Smooth muscle cell (in vitro differentiated cells): ENCODE results near the gene ANXA6. TPM values are rescaled to one million over a fixed set of nuclear protein-coding genes. Genes with fewer than 3 reads are reported as not detected.

Experiments used
- DNase-seq: peaks from one replicate; lab custom pipeline; 2025; ENCODE audit not compliant: unreplicated experiment; lab: John Stamatoyannopoulos, UW
- H2AFZ ChIP-seq: fragments of 200-600 bp; sonication (generic); 2 replicates; pipeline ENCODE4 v1.6.0; 2016; ENCODE audit warnings: antibody characterized with exemption, low read depth, mild to moderate bottlenecking
- H3F3A ChIP-seq: fragments of 200-600 bp; sonication (generic); 2 replicates; pipeline ENCODE4 v1.6.0; 2017; ENCODE audit warnings: antibody characterized with exemption, low read depth
- H3K27ac ChIP-seq: fragments of 200-600 bp; sonication (generic); 2 replicates; pipeline ENCODE4 v1.5.1; 2016; ENCODE audit warnings: low read depth, mild to moderate bottlenecking
- H3K27me3 ChIP-seq: fragments of 200-600 bp; sonication (generic); 2 replicates; pipeline ENCODE4 v1.6.1; 2016; ENCODE audit warnings: low read depth, mild to moderate bottlenecking
- H3K36me3 ChIP-seq: fragments of 200-600 bp; sonication (generic); 2 replicates; pipeline ENCODE4 v1.5.1; 2016; ENCODE audit warnings: low read depth
- H3K4me1 ChIP-seq: fragments of 200-600 bp; sonication (generic); 2 replicates; pipeline ENCODE4 v1.5.1; 2016; ENCODE audit warnings: low read depth
- H3K4me2 ChIP-seq: fragments of 200-600 bp; sonication (generic); 2 replicates; pipeline ENCODE4 v1.6.0; 2016; ENCODE audit warnings: mild to moderate bottlenecking
- H3K4me3 ChIP-seq: fragments of 200-600 bp; sonication (generic); 2 replicates; pipeline ENCODE4 v1.5.1; 2016; ENCODE audit warnings: mild to moderate bottlenecking
- H3K79me2 ChIP-seq: fragments of 200-600 bp; sonication (generic); 2 replicates; pipeline ENCODE4 v1.6.0; 2016; ENCODE audit warnings: low read depth, mild to moderate bottlenecking
- H3K9ac ChIP-seq: fragments of 200-600 bp; sonication (generic); 2 replicates; pipeline ENCODE4 v1.6.0; 2016; ENCODE audit warnings: low read depth
- H3K9me3 ChIP-seq: fragments of 200-600 bp; sonication (generic); replicated peaks from 2 replicates; pipeline ENCODE4 v1.5.1; 2016; ENCODE audit warnings: low read depth
- H4K20me1 ChIP-seq: fragments of 200-600 bp; sonication (generic); 2 replicates; pipeline ENCODE4 v1.6.0; 2016; ENCODE audit warnings: low read depth
- WGBS: methylation state at CpG from one replicate; pipeline ENCODE4 v1.1.7; 2016; ENCODE audit warnings: low lambda C conversion rate; 5-methylcytosine and 5-hydroxymethylcytosine counted together
- polyA plus RNA-seq: library from polyadenylated mRNA; unstranded; fragments of >200 nt; fragmentation: Nextera tagmentation; extraction: Ambion mirVana; gene quantifications from 2 replicates; pipeline ENCODE4 v1.2.1, GENCODE V29; 2016
- total RNA-seq: library from RNA; depleted of rRNA; stranded (reverse); fragments of >200 nt; gene quantifications from 2 replicates; pipeline ENCODE4 v1.2.3, GENCODE V29; 2014
- TF ChIP-seq, protein P1 (sequence below): fragments of 200-600 bp; sonication (generic); IDR thresholded peaks from 2 replicates; pipeline ENCODE4 v1.5.1; 2017; ENCODE audit warnings: borderline replicate concordance, mild to moderate bottlenecking, antibody characterized with exemption; ENCODE audit not compliant: insufficient read depth, poor library complexity, severe bottlenecking

ANXA6 gene
- total and polyA plus RNA-seq, 2 experiments from 2014 or later, result 264 to 279 TPM

DNA sequence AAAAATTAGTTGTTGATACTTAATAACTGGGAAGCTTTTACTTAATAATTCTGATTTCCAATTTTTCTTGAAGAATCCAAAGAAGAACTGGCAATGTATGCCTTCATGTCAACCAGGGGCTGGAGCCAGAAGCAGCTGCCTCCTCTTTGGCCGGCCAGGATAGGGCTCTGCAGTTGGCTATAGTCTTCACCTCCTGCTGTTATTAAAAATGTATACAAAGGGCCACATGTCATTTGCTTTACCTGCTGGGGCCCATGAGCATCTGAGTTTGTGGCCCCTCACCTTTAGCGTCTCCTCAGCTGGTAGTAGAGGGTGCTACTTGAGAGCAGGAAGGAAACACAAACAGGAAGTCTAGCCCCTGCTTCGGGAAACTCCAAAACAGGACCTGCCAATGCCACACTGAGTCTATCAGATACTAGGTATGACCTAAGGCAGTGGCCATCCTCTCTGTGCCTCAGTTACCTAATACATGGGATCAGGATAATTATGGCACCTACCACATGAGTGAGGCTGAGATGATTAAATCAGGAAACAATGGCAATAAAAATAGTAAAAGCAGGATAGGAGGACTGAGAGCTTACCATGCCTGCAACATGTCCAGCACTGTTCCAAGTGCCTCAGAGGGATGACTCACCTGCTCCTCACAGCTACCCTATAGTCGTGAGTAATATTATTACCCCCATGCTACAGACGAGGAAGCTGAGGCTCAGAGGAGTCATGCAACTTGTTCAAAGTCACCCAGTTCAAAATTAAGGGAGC lies 45.0 kb upstream of the ANXA6 start:
- TF ChIP-seq, protein P1, sequence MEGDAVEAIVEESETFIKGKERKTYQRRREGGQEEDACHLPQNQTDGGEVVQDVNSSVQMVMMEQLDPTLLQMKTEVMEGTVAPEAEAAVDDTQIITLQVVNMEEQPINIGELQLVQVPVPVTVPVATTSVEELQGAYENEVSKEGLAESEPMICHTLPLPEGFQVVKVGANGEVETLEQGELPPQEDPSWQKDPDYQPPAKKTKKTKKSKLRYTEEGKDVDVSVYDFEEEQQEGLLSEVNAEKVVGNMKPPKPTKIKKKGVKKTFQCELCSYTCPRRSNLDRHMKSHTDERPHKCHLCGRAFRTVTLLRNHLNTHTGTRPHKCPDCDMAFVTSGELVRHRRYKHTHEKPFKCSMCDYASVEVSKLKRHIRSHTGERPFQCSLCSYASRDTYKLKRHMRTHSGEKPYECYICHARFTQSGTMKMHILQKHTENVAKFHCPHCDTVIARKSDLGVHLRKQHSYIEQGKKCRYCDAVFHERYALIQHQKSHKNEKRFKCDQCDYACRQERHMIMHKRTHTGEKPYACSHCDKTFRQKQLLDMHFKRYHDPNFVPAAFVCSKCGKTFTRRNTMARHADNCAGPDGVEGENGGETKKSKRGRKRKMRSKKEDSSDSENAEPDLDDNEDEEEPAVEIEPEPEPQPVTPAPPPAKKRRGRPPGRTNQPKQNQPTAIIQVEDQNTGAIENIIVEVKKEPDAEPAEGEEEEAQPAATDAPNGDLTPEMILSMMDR, result no peak
- Histone ChIP-seq H3F3A (no peaks in the 10 kb centered on the region), H3K4me2 (no peak overlapping the region), H4K20me1 (no peaks in the 10 kb centered on the region), H3K4me3 (no peak overlapping the region), H3K36me3 (no peaks in the 10 kb centered on the region), H3K27ac (no peak overlapping the region), H2AFZ (no peak overlapping the region), H3K9me3 (no peaks in the 10 kb centered on the region), H3K79me2 (no peaks in the 10 kb centered on the region), H3K27me3 (no peaks in the 10 kb centered on the region), H3K4me1 (no peaks in the 10 kb centered on the region), H3K9ac (no peak overlapping the region)
- WGBS, result 73% methylated on average over 5 of the region's 5 CpGs
- no peak for DNase-seq

DNA sequence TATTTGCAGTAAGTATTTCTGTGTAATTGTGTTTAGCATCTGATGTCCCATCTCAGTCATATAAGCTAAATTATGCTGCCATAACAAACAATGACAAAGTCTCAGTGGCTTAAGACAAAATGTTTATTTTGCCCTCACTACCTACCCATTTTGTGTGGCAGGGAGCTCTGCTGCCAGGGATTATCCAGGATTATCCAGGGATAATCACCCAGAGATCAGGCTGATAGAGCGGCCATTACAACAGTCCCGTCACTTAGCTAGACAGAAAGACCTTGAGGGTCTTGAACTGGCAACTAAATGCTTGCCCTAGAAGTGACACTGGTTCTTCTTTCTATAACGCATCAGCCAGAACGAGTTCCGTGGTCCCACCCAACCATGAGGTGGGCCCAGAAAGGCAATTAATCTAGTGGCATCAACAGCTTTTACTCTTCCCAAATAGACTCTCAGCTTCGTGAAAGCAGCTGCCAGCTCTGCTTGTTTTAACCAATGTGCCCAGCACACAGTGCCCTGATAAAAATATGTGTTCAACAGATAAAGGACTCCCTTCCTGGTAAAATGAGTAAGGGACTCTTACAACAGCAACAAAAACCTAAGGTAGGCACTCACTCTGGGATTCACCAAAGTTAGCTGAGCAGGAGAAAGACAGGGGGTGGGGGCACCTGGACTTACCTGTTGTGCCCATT lies 43.5 kb upstream of the ANXA6 start:
- no peaks in the 10 kb centered on the region for H3K9me3 ChIP-seq
- H3K27me3 ChIP-seq, result no peaks in the 10 kb centered on the region
- no peaks in the 10 kb centered on the region for H3K36me3 ChIP-seq
- no peak overlapping the region for H3K4me2 ChIP-seq
- no peak for DNase-seq
- H3K79me2 ChIP-seq, result no peaks in the 10 kb centered on the region
- no peaks in the 10 kb centered on the region for H3K4me1 ChIP-seq
- H3K9ac ChIP-seq, result no peak overlapping the region
- no peak overlapping the region for H2AFZ ChIP-seq
- H3K27ac ChIP-seq, result no peak overlapping the region
- no peak overlapping the region for H3K4me3 ChIP-seq
- 68% methylated on average over 6 of the region's 6 CpGs for WGBS
- H3F3A ChIP-seq, result no peaks in the 10 kb centered on the region
- TF ChIP-seq, protein P1, result no peak
- H4K20me1 ChIP-seq, result no peaks in the 10 kb centered on the region

DNA sequence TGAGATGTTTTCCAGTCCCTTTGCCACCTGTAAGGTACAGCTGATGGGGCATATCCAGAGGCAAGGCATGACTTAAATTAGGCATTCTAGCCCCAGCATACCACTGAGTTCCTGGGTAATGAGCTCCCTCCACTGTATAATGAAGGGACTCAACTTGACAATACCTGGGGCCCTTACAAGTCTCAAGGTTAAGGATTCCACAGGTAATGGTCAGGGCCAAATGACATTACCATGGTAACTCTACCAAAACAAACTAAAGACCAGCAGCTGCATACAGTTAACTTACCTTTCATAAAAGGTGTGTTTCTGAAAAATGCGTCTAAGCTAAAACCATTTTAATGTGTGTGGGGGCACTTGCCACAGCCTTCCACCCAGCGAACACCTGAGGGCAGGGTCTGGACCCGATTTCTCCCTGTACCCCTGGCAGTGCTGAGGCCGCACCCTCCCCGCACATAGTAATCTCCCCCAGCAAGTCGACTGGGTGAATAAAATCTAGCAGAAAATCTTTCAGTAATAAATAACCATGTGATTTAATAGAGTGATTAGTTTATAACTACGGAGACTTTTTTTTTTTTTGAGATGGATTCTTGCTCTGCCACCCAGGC lies 42.1 kb upstream of the ANXA6 start:
- Histone ChIP-seq H3F3A (no peaks in the 10 kb centered on the region), H3K9ac (no peak overlapping the region), H3K79me2 (no peaks in the 10 kb centered on the region), H3K27ac (no peak overlapping the region), H3K4me3 (no peak overlapping the region), H3K4me1 (no peaks in the 10 kb centered on the region), H4K20me1 (no peaks in the 10 kb centered on the region), H2AFZ (no peak overlapping the region), H3K4me2 (no peak overlapping the region), H3K27me3 (no peaks in the 10 kb centered on the region), H3K36me3 (no peaks in the 10 kb centered on the region), H3K9me3 (no peaks in the 10 kb centered on the region)
- DNase-seq, result no peak
- TF ChIP-seq, protein P1, result no peak
- 80% methylated on average over 7 of the region's 7 CpGs for WGBS
